HEK293T (cell line): ENCODE results near the gene MOV10L1.

Experiments
- ARNT ChIP-seq: fragments of 450-650 bp; IDR thresholded peaks from 2 replicates; pipeline ENCODE4 v1.6.1; 2017; ENCODE audit warnings: mild to moderate bottlenecking
- BHLHE40 ChIP-seq: fragments of 450-650 bp; IDR thresholded peaks from 2 replicates; pipeline ENCODE4 v1.6.1; 2016; ENCODE audit warnings: mild to moderate bottlenecking, moderate library complexity, borderline replicate concordance
- CTBP1 ChIP-seq: fragments of 450-650 bp; IDR thresholded peaks from 2 replicates; pipeline ENCODE4 v1.6.1; 2016; ENCODE audit warnings: borderline replicate concordance
- ELF4 ChIP-seq: fragments of 450-650 bp; IDR thresholded peaks from 2 replicates; pipeline ENCODE4 v1.6.1; 2017; ENCODE audit warnings: antibody characterized with exemption
- FOXA1 ChIP-seq: fragments of 450-650 bp; IDR thresholded peaks from 2 replicates; pipeline ENCODE4 v1.6.1; 2016; ENCODE audit warnings: mild to moderate bottlenecking
- FOXK2 ChIP-seq: fragments of 450-650 bp; IDR thresholded peaks from 2 replicates; pipeline ENCODE4 v1.6.1; 2016; ENCODE audit warnings: mild to moderate bottlenecking
- FOXM1 ChIP-seq: fragments of 450-650 bp; IDR thresholded peaks from 2 replicates; pipeline ENCODE4 v1.6.1; 2017; ENCODE audit warnings: mild to moderate bottlenecking, borderline replicate concordance
- L3MBTL2 ChIP-seq: fragments of 450-650 bp; conservative IDR thresholded peaks from 2 replicates; pipeline ENCODE4 v1.6.1; 2016; ENCODE audit warnings: mild to moderate bottlenecking
- LEF1 ChIP-seq: fragments of 450-650 bp; IDR thresholded peaks from 2 replicates; pipeline ENCODE4 v1.6.1; 2017; ENCODE audit warnings: mild to moderate bottlenecking, borderline replicate concordance
- SP1 ChIP-seq: fragments of 450-650 bp; IDR thresholded peaks from 2 replicates; pipeline ENCODE4 v1.6.1; 2017
- SUZ12 ChIP-seq: fragments of 450-650 bp; IDR thresholded peaks from 2 replicates; pipeline ENCODE4 v1.6.1; 2016; ENCODE audit warnings: mild to moderate bottlenecking
- TARDBP ChIP-seq: fragments of 450-650 bp; IDR thresholded peaks from 2 replicates; pipeline ENCODE4 v1.6.1; 2016

DNA sequence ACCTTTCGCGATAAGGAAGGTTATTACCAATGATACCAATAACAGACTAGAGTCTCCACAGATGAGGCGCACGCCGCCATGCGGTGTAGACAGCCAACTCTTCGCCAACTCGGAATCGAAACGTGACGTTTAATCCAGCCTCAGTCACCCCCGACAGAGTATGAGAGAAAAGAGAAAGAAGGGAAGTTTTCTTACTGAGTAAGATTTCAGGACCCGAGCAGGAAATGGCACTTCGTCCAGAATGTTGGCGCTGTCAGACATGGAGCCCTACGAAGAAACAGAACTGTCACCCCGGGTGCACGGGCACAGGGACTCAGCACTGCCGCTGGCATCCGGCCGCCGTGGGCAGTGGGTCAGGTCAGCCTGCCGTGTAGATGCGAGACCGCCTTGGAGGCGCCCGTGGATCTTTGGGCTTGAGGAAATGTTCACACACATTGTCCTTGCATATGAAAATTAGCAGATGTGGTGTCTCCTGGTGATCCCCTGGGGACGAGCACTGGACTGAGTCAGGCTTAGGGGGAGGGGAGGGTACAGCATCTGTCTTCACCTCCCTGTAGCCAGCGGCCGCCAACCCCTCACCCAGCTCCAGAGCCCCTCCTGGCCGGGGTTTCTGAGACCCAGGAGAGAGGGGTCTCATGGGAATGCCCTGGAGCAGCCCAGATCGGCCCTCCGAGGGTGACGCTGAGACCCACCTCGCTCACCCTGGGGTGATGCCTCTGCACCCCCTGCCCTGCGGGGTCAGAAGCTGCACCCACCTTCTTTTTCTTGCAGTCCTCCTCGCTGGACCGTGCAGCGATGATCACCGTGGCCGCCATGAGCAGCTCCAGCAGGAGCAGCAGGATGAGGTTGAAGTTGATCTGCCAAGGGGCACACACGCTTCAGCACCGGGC is 12.9 kb upstream of the MOV10L1 start:
- TF ChIP-seq BHLHE40 = no peak
- no peak for TF ChIP-seq ARNT
- no peak for TF ChIP-seq TARDBP
- TF ChIP-seq L3MBTL2 = no peak
- no peak for TF ChIP-seq ELF4
- TF ChIP-seq SP1 = no peak
- no peak for TF ChIP-seq FOXA1
- no peak for TF ChIP-seq LEF1
- no peak for TF ChIP-seq FOXM1
- TF ChIP-seq CTBP1 = no peak
- no peak for TF ChIP-seq FOXK2
- no peak for TF ChIP-seq SUZ12
